Esophagus muscularis mucosa (tissue), 4 donors: ENCODE data around the gene ZNF554. TPM values are rescaled to one million over a fixed set of nuclear protein-coding genes. Genes with fewer than 3 reads are reported as not detected.

ENCODE experiments used
- DNase-seq: peaks from one replicate; pipeline ENCODE4 v3.0.0-alpha.2; 2017; ENCODE audit errors: extremely low spot score
- H3K27ac ChIP-seq, 4 donors: fragments of 200-600 bp; sonication (generic); replicated peaks in 1 of 4; 1 replicate in 3 of 4; 2 replicates in 1 of 4; pipeline ENCODE4 v1.5.1; 2016 to 2019; ENCODE audit warnings: mild to moderate bottlenecking in 1 of 4
- H3K27me3 ChIP-seq, 4 donors: fragments of 200-600 bp; sonication (generic); one replicate each; pipeline versions ENCODE4 v1.5.1 to v1.6.0; 2016 to 2019
- H3K36me3 ChIP-seq, 4 donors: fragments of 200-600 bp; sonication (generic); one replicate each; pipeline ENCODE4 v1.5.1; 2016 to 2019
- H3K4me1 ChIP-seq, 4 donors: fragments of 200-600 bp; sonication (generic); one replicate each; pipeline ENCODE4 v1.5.1; 2016 to 2019
- H3K4me3 ChIP-seq, 4 donors: fragments of 200-600 bp; sonication (generic); 1 replicate in 2 of 4; 2 replicates in 2 of 4; pipeline ENCODE4 v1.5.1; 2016 to 2019; ENCODE audit warnings: mild to moderate bottlenecking in 4 of 4, moderate library complexity in 1 of 4
- H3K9me3 ChIP-seq, 4 donors: fragments of 200-600 bp; sonication (generic); 1 replicate in 3 of 4; 2 replicates in 1 of 4; pipeline ENCODE4 v1.5.1; 2016 to 2019
- EP300 ChIP-seq: sonication (generic); formaldehyde crosslinking; IDR thresholded peaks from one replicate; pipeline ENCODE4 v1.6.1; 2017; ENCODE audit warnings: antibody characterized with exemption
- POLR2A ChIP-seq: fragments of 450-650 bp; IDR thresholded peaks from one replicate; pipeline ENCODE4 v1.6.1; 2017; ENCODE audit warnings: antibody characterized with exemption, moderate library complexity, mild to moderate bottlenecking, low read depth
- POLR2AphosphoS5 ChIP-seq, 2 donors: sonication (generic); formaldehyde crosslinking; IDR thresholded peaks; one replicate each; pipeline ENCODE4 v1.6.1; 2017; ENCODE audit warnings: antibody characterized with exemption in 2 of 2
- WGBS: methylation state at CpG from one replicate; pipeline ENCODE4 v1.1.5; 2018; 5-methylcytosine and 5-hydroxymethylcytosine counted together
- intact Hi-C: fragments of 100-400 bp; cut with DNase I; formaldehyde crosslinking; loops from one replicate; pipeline ENCODE4 v1.15.1; 2023
- total RNA-seq, 4 donors: library from RNA; depleted of rRNA; stranded (reverse); fragments of >200 nt; gene quantifications; one replicate each; pipeline versions ENCODE4 v1.1.0 to v1.2.1, GENCODE V29; 2016
- TF ChIP-seq, protein P1 (sequence below), 3 experiments: fragments of 200-600 bp in 2 of 3; fragments of 450-650 bp in 1 of 3; sonication (generic) in 2 of 3; IDR thresholded peaks; one replicate each; pipeline ENCODE4 v1.5.1; 2017 to 2019; ENCODE audit warnings: antibody characterized with exemption in 3 of 3, mild to moderate bottlenecking in 2 of 3, moderate library complexity in 1 of 3

ZNF554 gene
- total RNA-seq, 4 donors from 2014 or later = 2.9 to 7.1 (median 4.6) TPM

DNA sequence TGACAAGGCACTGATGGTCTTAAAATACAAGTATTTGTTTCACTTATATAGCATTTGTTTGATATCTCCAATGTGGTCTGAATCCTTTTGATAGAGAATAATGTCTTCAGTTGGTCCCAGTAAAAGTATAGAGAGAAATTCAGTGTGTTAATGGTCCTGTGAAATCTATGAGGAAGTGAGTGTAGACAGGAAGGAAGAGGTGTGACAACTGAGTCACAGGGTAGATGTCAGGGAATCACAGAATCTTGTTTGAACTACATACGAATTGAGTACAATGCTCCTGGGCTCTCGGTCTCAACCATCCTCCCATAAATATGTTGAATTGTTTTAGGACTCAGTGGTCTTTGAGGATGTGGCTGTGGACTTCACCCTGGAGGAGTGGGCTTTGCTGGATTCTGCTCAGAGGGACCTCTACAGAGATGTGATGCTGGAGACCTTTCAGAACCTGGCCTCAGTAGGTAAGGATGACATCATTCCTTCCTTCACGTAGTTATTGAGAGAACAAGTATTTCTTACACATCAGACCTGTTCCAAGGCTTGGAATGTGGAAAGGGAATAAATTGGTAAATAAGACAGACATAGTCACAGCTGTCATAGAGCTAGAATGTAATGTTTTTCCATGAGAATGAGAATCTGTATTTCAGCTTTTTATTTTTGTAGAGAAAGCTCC, 30.7 kb downstream of the ZNF554 start:
- Histone ChIP-seq H3K36me3 (peaks cover 37 to 76% (median 56%) of the 10 kb centered on the region in 4 donors), H3K4me3 (no peak overlapping the region), H3K4me1 (peaks cover 0 to 5% (median 0%) of the 10 kb centered on the region in 4 donors), H3K9me3 (peaks cover 19 to 89% (median 60%) of the 10 kb centered on the region in 4 donors), H3K27me3 (no peaks in the 10 kb centered on the region), H3K27ac (no peak overlapping the region)
- TF ChIP-seq POLR2A (no peak), POLR2AphosphoS5 (IDR thresholded peaks at IDR 0.05) (no peak), EP300 (no peak)
- TF ChIP-seq, protein P1, sequence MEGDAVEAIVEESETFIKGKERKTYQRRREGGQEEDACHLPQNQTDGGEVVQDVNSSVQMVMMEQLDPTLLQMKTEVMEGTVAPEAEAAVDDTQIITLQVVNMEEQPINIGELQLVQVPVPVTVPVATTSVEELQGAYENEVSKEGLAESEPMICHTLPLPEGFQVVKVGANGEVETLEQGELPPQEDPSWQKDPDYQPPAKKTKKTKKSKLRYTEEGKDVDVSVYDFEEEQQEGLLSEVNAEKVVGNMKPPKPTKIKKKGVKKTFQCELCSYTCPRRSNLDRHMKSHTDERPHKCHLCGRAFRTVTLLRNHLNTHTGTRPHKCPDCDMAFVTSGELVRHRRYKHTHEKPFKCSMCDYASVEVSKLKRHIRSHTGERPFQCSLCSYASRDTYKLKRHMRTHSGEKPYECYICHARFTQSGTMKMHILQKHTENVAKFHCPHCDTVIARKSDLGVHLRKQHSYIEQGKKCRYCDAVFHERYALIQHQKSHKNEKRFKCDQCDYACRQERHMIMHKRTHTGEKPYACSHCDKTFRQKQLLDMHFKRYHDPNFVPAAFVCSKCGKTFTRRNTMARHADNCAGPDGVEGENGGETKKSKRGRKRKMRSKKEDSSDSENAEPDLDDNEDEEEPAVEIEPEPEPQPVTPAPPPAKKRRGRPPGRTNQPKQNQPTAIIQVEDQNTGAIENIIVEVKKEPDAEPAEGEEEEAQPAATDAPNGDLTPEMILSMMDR (IDR thresholded peaks at IDR 0.05) = no peak
- intact Hi-C loops = no loop called here
- no peak for DNase-seq
- 97% methylated on average over 3 of the region's 3 CpGs for WGBS

DNA sequence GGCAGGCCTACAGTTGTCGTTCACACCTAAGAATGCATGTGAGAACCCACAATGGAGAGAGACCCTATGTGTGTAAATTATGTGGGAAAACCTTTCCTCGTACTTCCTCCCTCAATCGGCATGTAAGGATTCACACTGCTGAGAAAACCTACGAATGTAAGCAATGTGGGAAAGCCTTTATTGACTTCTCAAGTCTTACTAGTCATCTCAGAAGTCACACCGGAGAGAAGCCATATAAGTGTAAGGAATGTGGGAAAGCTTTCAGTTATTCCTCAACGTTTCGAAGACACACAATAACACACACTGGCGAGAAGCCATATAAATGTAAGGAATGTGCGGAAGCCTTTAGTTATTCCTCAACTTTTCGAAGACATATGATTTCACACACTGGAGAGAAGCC, 32.9 kb downstream of the ZNF554 start:
- no peaks in the 10 kb centered on the region for H3K4me1 ChIP-seq
- TF ChIP-seq EP300 (no peak), POLR2A (no peak), POLR2AphosphoS5 (IDR thresholded peaks at IDR 0.05) (no peak)
- TF ChIP-seq, protein P1 (IDR thresholded peaks at IDR 0.05) = no peak
- intact Hi-C loops = no loop called here
- no peak overlapping the region for H3K27ac ChIP-seq
- H3K9me3 ChIP-seq = peaks cover 19 to 94% (median 71%) of the 10 kb centered on the region in 4 donors
- peaks cover 37 to 67% (median 55%) of the 10 kb centered on the region in 4 donors for H3K36me3 ChIP-seq
- no peaks in the 10 kb centered on the region for H3K27me3 ChIP-seq
- H3K4me3 ChIP-seq = no peak overlapping the region
- WGBS = 95% methylated on average over 10 of the region's 10 CpGs
- no peak for DNase-seq

DNA sequence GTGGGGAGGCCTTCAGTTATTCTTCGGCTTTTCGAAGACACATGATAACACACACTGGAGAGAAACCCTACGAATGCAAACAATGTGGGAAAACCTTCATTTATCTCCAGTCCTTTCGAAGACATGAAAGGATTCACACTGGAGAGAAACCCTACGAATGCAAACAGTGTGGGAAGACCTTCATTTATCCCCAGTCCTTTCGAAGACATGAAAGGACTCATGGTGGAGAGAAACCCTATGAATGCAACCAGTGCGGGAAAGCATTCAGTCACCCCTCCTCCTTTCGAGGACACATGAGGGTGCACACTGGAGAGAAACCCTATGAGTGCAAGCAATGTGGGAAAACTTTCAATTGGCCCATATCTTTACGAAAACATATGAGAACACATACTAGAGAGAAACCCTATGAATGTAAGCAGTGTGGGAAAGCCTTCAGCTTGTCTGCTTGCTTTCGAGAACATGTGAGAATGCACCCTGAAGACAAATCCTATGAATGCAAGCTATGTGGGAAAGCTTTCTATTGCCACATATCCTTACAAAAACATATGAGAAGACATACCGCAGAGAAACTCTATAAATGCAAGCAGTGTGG, 33.4 kb downstream of the ZNF554 start:
- Histone ChIP-seq H3K9me3 (peaks cover 19 to 94% (median 73%) of the 10 kb centered on the region in 4 donors), H3K36me3 (peaks cover 37 to 67% (median 55%) of the 10 kb centered on the region in 4 donors), H3K27me3 (no peaks in the 10 kb centered on the region), H3K4me3 (no peak overlapping the region), H3K4me1 (no peaks in the 10 kb centered on the region), H3K27ac (no peak overlapping the region)
- WGBS = 96% methylated on average over 11 of the region's 11 CpGs
- intact Hi-C loops = no loop called here
- no peak for DNase-seq
- no peak for TF ChIP-seq EP300
- TF ChIP-seq, protein P1 (IDR thresholded peaks at IDR 0.05) = no peak
- TF ChIP-seq POLR2AphosphoS5 (IDR thresholded peaks at IDR 0.05) = no peak
- no peak for TF ChIP-seq POLR2A

DNA sequence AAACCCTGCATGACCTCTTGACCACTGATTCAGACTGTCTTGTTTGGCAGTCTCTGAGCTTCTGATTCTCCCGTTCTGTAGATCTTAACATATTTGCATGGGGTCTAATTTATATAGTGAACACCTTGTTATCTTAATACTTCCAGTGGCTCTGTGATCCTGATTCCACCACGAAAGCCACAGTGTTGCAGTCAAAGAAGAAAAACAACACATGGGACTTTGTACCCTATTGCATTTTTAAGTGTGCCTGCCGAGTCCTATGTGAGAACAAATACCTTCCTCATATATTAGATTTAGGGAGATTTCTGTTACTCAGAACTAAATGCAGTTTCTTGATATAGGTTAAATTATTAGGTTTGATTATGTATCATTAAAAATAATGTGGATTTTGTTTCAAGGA, 35.2 kb downstream of the ZNF554 start:
- 94% methylated on average over 3 of the region's 3 CpGs for WGBS
- intact Hi-C loops = no loop called here
- no peak overlapping the region for H3K4me3 ChIP-seq
- no peak for DNase-seq
- H3K4me1 ChIP-seq = no peaks in the 10 kb centered on the region
- H3K27ac ChIP-seq = no peak overlapping the region
- no peak for TF ChIP-seq POLR2A
- TF ChIP-seq POLR2AphosphoS5 (IDR thresholded peaks at IDR 0.05) = no peak
- TF ChIP-seq, protein P1 (IDR thresholded peaks at IDR 0.05) = no peak
- TF ChIP-seq EP300 = no peak
- H3K9me3 ChIP-seq = peaks cover 19 to 98% (median 78%) of the 10 kb centered on the region in 4 donors
- H3K36me3 ChIP-seq = peaks cover 37 to 60% (median 54%) of the 10 kb centered on the region in 4 donors
- H3K27me3 ChIP-seq = no peaks in the 10 kb centered on the region
